GM20431 (cell line): ENCODE data around the gene ZSCAN5C.
"Not testable (repeated sequence)": the region's sequence is repeated elsewhere in the genome, so short reads cannot be mapped to it uniquely, and the experiment has no call there.

Experiments used
- in situ Hi-C: fragments of 300-500 bp; cut with MseI, MboI; formaldehyde crosslinking; loops from one replicate; pipeline ENCODE4 v1.15.0; 2020; ENCODE audit warnings: low sequenced_read_pairs; ENCODE audit not compliant: unreplicated experiment

ZSCAN5C gene

DNA sequence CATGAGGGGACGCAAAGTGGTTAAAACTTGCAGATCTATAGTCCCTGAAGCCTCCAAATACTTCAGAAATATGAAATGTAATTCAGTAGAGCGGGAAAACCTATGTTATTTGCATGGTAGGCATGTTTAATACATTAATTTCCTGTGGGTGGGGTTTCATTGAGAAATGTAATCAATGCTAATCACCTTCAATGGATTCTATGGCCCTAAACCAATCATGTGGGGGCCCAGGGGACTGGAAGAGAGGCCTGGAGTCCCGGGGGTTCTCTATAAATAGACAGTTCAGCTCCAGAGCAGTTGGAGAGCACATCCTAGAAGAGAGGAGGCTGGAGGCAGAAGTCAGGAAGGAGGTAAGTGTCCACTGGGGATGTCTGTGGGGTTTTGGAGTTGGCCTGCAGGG is at the start of gene ZSCAN5C:
Gene ZSCAN5C, plus strand, starts transcription at position 301 of the 400 bp plus-strand sequence. CDS start 3,641 bp downstream, outside the sequence.
- in situ Hi-C loops, result no loop called here

- in situ Hi-C loops, result no loop called here
Measured at GRCh38 chr19:56152644-56153043, 49.4 kb upstream of the ZSCAN5C start.

DNA sequence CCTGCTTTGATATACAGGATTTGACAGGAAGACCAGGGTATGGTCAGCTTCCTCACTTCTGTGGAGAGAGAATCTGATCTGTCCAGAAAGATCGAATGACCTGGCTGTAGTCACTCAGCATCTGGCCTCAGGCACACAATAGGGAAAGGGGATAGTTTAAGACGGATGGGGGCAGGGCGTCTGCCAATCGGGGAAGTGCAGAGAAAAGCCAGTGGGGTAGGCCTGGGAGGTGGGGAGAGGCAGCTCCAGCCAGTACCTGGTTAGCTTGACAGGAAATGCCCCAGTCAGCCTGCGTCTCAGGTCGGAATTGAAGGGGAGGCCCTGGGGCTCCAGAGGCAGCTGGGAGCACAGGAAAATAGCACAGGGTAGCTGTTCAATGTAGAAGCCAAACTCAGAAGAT is 48.6 kb upstream of the ZSCAN5C start:
- in situ Hi-C loops, result no loop called here

DNA sequence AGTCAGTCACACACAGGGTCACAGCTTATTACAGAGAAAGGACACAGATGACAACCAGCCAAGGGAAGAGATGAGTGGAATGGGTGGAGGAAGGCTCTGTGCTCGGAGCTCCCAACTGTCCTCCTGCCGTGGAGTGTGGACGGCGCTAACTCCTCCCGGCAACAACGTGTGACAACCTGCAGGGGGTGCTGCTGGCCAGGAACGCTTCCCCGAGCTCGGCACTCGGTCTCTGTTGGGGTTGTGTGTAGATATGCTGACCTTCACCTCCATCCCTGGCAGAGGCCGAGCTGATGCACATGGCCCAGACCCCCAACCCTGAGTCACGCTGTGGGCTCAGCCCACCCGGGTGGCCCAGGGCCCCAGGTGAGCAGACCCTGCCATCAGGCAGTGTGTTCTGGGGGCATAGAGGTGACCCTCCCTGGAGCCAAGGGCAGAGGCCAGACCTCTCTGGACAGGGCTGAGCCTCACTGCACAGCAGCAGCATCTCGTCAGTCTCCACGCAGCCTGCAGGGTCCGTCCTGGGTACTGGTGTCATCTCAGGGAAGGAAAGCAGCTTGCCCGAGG is 46.9 kb upstream of the ZSCAN5C start:
- in situ Hi-C loops, result no loop called here

GRCh38 chr19:56156768-56157167 is 45.3 kb upstream of the ZSCAN5C start:
- in situ Hi-C loops, result no loop called here

DNA sequence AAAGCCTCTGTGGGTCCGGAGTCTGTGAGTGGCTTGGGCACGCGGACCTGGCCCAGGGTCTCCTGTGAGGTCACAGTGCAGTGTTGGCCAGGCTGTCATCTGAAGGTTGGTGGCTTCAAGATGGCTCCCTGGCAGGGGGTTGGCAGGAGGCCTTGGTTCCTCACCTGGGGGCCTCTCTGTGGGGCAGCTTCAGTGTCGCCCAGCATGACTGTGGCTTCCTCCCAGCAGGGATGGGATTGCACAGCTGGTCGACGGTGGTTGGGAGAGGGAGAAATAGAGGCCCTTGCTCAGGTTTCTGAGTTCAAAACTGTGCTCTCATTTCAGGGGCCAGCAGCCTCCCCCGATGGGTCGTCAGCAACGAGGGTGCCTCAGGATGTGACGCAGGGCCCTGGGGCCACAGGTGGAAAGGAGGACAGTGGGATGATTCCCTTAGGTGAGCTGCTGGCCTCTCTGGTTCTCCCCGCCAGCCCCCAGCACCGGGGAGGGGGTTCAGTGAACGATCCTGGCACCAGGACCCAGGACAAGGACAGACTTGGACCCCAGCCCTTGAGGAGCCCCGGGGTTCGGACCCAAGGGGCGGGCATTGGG is 43.8 kb upstream of the ZSCAN5C start:
- in situ Hi-C loops, result no loop called here

DNA sequence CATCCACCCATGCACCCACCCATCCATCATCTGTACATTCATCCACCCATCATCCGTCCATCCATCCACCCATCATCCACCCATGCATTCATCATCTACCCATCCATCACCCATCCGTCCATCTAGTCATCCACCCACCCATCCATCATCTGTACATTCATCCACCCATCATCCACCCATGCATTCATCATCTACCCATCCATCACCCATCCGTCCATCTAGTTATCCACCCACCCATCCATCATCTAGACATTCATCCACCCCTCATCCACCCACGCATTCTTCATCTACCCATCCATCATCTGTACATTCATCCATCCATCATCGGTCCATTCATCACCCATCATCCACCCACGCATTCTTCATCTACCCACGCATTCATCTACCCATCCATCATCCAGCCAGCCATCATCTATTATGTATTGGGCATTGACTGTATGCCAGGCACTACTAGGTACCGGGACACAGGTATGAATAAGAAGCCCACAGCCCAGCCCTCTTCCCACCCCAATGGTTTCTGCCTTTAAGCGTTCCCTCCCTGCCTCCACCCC is 43.0 kb upstream of the ZSCAN5C start:
- in situ Hi-C loops, result no loop called here

DNA sequence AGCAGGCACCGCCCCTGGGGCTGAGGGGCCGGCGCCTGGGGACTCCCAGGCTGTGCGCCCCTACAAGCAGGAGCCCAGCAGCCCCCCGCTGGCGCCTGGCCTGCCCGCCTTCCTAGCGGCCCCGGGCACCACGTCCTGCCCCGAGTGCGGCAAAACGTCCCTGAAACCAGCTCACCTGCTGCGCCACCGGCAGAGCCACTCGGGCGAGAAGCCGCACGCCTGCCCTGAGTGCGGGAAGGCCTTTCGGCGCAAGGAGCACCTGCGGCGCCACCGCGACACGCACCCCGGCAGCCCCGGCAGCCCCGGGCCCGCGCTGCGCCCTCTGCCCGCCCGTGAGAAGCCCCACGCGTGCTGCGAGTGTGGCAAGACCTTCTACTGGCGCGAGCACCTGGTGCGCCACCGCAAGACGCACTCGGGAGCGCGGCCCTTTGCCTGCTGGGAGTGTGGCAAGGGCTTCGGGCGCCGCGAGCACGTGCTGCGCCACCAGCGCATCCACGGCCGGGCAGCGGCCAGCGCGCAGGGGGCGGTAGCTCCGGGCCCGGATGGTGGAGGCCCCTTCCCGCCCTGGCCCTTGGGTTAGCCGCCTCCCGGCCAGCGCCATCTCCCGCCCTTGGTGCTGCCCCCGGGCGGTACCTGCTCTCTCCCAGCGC is 42.3 kb upstream of the ZSCAN5C start:
- in situ Hi-C loops, result no loop called here

- in situ Hi-C loops, result no loop called here
Measured at GRCh38 chr19:56161534-56161933, 40.5 kb upstream of the ZSCAN5C start.

DNA sequence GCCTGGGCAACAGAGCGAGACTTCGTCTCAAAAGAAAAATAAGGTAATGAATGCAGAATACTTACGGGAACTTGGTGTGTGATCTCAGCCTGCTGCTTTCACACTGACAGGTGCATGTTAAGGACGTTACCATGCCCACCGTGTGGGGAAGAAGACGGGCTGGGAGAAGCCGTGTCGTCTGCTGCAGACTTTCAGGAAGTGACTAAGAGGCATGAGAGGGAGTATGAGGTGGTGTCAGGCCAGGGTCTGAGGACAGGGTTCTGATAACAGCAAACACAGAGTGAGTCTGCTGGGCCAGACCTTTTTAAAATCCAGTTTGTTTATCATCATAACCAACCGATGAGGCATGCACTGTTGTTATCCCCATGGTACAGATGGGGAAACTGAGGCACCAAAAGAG is 39.8 kb upstream of the ZSCAN5C start:
- in situ Hi-C loops, result no loop called here

DNA sequence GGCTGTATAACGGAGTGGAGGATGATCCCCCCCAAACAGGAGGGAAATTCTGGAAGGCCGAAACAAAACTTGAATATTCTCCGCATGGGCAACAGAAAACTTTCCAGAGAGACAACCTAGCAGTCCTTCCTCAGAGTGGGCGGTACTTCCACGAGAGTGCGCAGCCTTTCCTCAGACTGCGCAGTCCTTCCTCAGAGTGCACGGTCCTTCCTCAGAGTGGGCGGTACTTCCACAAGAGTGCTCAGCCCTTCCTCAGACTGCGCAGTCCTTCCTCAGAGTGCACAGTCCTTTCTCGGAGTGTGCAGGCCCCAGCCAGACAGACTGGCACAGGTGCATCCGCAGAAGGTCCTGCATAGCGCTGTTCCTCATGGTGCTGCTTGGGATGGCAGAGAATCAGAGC is 39.0 kb upstream of the ZSCAN5C start:
- in situ Hi-C loops, result no loop called here

DNA sequence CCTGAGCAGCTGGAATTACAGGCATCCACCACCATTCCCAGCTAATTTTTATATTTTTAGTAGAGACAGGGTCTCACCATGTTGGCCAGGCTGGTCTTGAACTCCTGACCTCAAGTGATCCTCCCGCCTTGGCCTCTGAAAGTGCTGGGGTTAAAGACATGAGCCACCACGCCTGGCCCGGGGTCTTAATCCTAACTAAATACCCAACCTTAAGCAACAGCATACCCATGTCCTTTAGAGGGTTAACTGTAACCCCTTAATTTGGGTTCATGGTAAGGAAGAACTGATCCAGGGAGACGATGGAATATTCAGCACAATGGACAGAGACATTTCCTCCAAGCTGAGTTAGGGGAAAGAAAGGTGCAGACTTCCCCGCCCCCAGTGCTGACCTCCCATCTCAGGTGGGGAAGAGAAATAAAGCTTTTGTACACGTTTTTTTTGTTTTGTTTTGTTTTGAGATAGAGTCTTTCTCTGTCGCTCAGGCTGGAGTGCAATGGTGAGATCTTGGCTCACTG is 35.0 kb upstream of the ZSCAN5C start:
- in situ Hi-C loops, result no loop called here

DNA sequence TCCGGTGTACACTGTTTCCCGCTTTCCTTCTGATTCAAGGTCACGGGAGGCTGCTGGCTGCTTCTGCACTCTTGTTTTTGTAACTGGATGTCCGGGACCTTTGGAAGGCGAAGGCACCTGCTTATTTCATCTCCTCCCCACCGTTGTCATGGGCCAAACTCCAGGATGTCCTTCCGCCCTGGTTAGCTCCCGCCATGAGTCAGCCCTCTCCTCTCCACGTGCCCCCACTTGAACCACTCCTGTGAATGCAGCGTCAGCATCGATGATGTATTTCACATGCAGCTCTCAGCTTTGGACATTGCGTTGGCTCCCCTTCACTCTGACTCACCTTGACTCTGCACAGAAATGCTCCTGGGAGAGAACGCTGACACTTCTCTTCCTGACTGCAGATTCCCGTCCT is 31.8 kb upstream of the ZSCAN5C start:
- in situ Hi-C loops, result no loop called here

DNA sequence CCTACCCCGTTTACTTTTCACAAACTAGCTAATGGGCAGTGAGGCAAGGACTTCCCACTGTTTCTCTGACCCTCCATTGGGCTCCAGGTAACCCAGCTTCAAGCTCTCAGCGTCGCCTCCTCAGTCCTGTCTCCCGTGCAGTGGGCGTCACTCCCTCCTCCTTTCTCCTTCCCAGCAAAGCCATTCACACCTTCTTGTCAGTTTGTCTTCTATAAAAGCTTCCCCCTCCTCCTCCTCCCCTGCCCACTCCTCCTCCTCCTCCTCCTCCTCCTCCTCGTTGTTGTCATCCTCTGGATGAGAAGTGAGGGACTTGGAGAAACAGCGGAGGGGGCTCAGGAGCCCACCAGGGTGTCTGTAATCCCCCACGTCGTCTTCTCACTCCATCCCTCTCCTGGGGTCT is 28.0 kb upstream of the ZSCAN5C start:
- in situ Hi-C loops, result no loop called here

DNA sequence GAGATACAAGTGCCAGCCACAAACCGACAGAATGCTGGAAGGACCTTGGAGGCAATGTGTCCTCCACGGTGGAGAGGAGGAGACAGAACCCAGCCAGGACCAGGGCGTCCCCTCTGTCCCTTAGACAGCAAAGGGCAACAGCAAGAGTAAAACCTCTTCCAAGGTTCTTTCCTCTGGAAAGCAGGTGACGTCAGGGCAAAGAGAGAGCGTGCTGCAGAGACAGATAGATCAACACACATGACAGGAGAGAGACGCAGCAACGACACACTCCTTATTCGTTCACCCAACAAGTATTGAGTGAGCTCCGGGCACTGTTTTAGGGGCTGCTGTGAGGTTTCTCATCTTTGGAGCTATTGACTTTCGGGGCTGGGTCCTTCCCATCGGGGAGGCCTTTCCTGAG is 27.5 kb upstream of the ZSCAN5C start:
- in situ Hi-C loops, result no loop called here

DNA sequence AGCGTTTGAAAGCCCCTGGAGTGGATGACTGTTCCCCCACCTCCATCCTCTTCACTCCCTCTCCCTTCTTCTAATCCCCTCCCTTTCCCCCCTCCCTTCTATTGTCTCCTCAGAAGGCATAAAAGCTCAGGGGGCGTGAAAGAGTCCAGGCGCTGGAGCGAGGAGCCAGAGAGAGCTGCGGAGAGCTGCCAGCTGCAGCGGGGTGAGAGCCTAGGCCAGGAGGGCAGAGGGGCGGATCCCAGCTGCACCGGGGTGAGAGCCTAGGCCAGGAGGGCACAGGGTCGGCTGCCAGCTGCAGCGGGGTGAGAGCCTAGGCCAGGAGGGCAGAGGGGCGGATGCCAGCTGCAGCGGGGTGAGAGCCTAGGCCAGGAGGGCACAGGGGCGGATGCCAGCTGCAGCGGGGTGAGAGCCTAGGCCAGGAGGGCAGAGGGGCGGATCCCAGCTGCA is 26.2 kb upstream of the ZSCAN5C start, which contains the start of gene GALP:
Gene GALP, plus strand, starts transcription at position 148 of the 447 bp plus-strand sequence. CDS start 1,101 bp downstream, outside the sequence.
- in situ Hi-C loops, result not testable (repeated sequence)

- in situ Hi-C loops, result not testable (repeated sequence)
Measured at GRCh38 chr19:56176310-56176709, 25.8 kb upstream of the ZSCAN5C start.

DNA sequence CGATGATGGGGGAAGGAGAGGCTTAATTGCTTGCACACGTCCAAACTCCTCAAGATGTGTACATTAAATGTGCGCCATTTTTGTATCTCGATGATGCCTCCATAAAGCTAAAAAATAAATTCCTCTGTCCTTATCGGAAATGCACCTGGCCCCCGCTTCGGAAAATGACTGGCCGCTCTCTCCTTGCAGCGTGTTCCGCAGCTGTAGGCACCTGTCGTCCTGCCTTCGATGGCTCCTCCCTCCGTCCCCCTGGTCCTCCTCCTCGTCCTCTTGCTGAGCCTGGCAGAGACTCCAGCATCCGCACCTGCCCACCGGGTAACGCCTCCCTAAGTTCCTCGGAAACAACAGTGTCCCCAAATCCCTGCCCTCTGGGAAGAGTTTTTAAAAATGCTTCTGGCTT is 25.2 kb upstream of the ZSCAN5C start:
- in situ Hi-C loops, result no loop called here

- in situ Hi-C loops, result no loop called here
Measured at GRCh38 chr19:56177564-56178243, 24.4 kb upstream of the ZSCAN5C start.

- in situ Hi-C loops, result no loop called here
Measured at GRCh38 chr19:56189785-56190184, 12.3 kb upstream of the ZSCAN5C start.
